Esophagus (tissue), 2 donors: Measurements from ENCODE around the gene SSR1. TPM values are rescaled to one million over a fixed set of nuclear protein-coding genes. Genes with fewer than 3 reads are reported as not detected.

Source experiments
- H3K27ac ChIP-seq, 2 donors: one replicate each; pipeline ENCODE4 v1.5.1; 2013; ENCODE audit warnings: low read depth in 2 of 2, mild to moderate bottlenecking in 2 of 2, inconsistent platforms in 1 of 2, low read length in 1 of 2, moderate library complexity in 1 of 2
- H3K27me3 ChIP-seq, 2 donors: one replicate each; pipeline ENCODE4 v1.6.1; 2013; ENCODE audit warnings: low read length in 2 of 2, control low read depth in 1 of 2, mild to moderate bottlenecking in 1 of 2; ENCODE audit not compliant: insufficient read depth in 2 of 2, control insufficient read depth in 1 of 2
- H3K36me3 ChIP-seq, 2 donors: one replicate each; pipeline ENCODE4 v1.6.1; 2013; ENCODE audit warnings: low read length in 1 of 2; ENCODE audit not compliant: control insufficient read depth in 2 of 2, insufficient read depth in 2 of 2
- H3K4me1 ChIP-seq, 2 donors: one replicate each; pipeline ENCODE4 v1.6.1; 2013; ENCODE audit warnings: low read length in 1 of 2; ENCODE audit not compliant: control insufficient read depth in 2 of 2, insufficient read depth in 2 of 2
- H3K4me3 ChIP-seq, 2 donors: one replicate each; pipeline ENCODE4 v1.5.1; 2013; ENCODE audit warnings: low read length in 2 of 2, mild to moderate bottlenecking in 2 of 2, low read depth in 1 of 2, moderate library complexity in 1 of 2
- H3K9me3 ChIP-seq, 2 donors: one replicate each; pipeline ENCODE4 v1.6.1; 2013; ENCODE audit warnings: mild to moderate bottlenecking in 2 of 2, low read depth in 1 of 2, low read length in 1 of 2, moderate library complexity in 1 of 2; ENCODE audit not compliant: control insufficient read depth in 2 of 2, insufficient read depth in 1 of 2
- WGBS, 2 donors: extraction: QIAGEN DNeasy Blood & Tissue Kit; methylation state at CpG; one replicate each; pipeline ENCODE4 v1.1.7; 2013; 5-methylcytosine and 5-hydroxymethylcytosine counted together
- polyA plus RNA-seq, 2 donors: library from polyadenylated mRNA; stranded (reverse); fragments of 200-250 nt; gene quantifications; one replicate each; pipeline ENCODE4 v1.2.3, GENCODE V29; 2013
- donor health status: healthy with polysubstance abuse.
- donor health status: Bipolar disorder and iron deficiency.

The SSR1 gene
- polyA plus RNA-seq, 2 donors, result 14.4 to 47.4 TPM

DNA sequence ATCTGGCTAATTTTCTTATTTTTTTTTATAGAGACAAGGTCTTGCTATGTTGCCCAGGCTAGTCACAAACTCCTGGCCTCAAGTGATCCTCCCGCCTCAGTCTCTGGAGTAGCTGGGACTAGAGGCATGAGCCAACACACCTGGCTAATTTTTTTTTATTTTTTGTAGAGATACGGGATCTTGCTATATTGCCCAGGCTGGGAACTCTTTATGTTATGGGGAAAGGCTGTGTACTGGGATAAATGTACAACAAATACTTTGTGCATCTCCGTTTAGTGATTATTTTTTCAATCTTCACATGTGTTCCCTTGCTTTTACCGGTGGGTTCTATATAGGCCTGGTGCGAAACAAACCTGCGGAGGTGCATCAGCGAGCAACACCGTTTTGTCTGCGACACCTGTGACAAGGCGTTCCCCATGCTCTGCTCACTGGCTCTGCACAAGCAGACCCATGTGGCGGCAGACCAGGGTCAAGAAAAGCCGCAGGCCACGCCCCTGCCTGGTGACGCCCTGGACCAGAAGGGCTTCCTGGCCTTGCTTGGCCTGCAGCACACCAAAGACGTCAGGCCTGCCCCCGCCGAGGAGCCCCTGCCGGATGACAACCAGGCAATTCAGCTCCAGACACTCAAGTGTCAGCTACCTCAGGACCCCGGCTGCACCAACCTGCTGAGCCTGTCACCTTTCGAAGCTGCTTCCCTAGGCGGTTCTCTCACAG is 84.2 kb downstream of the SSR1 start:
- Histone ChIP-seq H3K9me3 (no peaks in the 10 kb centered on the region), H3K4me1 (no peaks in the 10 kb centered on the region), H3K4me3 (no peak overlapping the region), H3K27me3 (no peaks in the 10 kb centered on the region), H3K27ac (no peak overlapping the region), H3K36me3 (peaks cover 8 to 56% of the 10 kb centered on the region in 2 donors)
- 93 to 94% methylated on average over 21 of the region's 21 CpGs for WGBS, 2 donors

DNA sequence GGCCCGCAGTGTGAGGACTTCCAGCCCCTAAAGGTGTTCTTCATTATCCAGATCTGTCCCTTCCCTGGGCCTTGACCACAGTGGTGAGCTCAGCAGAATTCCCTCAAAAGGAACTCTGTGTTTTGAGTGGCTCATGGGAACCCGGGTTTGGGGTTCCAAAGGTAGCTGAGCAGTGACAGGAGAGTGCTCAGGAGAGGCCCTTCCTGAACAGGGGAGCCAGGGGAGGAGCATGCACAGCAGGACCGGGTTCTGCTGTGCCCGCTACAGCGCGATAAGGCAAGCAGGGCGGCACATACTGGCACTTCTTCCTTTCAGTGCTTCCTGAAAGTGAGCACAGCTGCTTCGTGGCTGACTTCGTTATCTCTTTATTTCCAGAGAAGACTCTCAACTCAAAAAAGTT is 88.3 kb downstream of the SSR1 start:
- Histone ChIP-seq H3K4me1 (peaks cover 3% of the 10 kb centered on the region in 2 donors), H3K9me3 (no peaks in the 10 kb centered on the region), H3K36me3 (peaks cover 6 to 34% of the 10 kb centered on the region in 2 donors), H3K27me3 (no peaks in the 10 kb centered on the region), H3K27ac (no peak overlapping the region), H3K4me3 (no peak overlapping the region)
- 73 to 75% methylated on average over 9 of the region's 9 CpGs for WGBS, 2 donors

DNA sequence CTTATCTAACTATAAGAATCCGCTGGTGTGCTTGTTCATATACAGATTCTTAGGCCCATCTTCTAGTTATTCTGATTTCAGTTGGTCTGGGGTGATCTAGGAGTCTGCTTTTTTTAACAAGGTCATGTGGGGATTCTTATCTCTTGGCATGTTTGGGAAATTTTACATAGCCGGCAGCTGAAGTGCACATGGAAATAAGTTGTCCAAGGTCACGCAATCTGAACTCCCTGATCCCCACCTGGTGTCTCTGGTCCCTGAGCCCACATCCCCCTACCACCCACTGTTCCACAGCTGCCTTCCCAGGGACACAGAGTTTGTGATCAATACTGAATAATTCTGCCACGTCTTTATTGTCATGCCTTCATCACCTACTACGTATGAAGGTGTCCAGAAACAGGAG is 90.8 kb downstream of the SSR1 start:
- H3K27me3 ChIP-seq, result no peaks in the 10 kb centered on the region
- H3K9me3 ChIP-seq, result no peaks in the 10 kb centered on the region
- peaks cover 3 to 26% of the 10 kb centered on the region in 2 donors for H3K36me3 ChIP-seq
- no peak overlapping the region for H3K27ac ChIP-seq
- peaks cover 4 to 10% of the 10 kb centered on the region in 2 donors for H3K4me1 ChIP-seq
- 82 to 92% methylated on average over 5 of the region's 5 CpGs for WGBS, 2 donors
- H3K4me3 ChIP-seq, result no peak overlapping the region

DNA sequence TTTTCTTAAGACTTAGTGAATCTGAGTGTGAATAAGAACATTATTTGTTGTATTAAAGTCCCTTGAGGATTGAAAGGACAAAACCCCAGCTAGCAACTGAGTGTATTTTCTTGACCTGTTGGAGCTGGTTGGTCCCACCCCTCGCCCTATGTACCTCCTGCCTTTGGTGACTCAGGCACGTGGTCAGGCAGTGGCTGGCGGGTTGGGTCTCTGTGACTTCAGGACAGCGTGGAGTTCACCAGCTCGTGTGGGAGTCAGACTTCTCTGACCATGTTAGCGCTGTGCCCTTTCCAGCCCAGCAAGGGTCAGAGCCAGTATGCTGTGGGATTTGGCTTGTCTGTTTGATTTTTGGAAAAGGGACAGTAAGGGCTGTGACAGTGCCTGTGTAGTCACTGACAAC is 93.7 kb downstream of the SSR1 start:
- Histone ChIP-seq H3K4me1 (peaks cover 4 to 18% of the 10 kb centered on the region in 2 donors), H3K4me3 (no peak overlapping the region), H3K9me3 (no peaks in the 10 kb centered on the region), H3K36me3 (peaks cover 3 to 13% of the 10 kb centered on the region in 2 donors), H3K27ac (peak overlapping the region; percentile 26 to 70), H3K27me3 (no peaks in the 10 kb centered on the region)
- 61 to 62% methylated on average over 6 of the region's 6 CpGs for WGBS, 2 donors

DNA sequence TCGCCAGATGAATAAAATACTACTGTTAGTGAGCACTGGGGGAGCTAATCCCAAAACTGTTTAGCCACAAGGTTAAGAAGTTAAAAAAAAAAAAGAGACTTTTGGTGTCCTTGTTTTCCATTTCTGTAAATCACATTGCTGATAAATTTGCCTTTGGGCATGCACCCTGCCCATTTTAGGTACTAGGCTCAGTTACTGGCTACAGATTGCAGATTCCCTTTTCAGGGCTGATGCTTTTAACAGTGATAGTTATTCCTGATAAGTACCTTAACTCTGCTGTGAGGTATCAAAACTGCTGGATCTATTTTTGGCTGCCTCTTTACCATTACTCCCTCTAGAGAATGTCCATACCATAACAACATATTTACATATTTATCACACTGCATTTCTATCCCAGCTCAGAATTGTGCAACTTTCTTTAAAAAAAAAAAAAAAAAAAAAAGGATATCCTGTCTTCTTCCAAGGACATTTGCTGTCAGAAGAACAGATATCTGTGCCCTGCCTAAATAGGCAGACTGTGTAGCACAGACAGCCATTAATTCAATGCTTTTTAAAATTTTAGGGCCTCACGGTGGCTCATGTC is 94.5 kb downstream of the SSR1 start:
- Histone ChIP-seq H3K4me1 (peaks cover 4 to 18% of the 10 kb centered on the region in 2 donors), H3K27ac (peak overlapping the region in 1 of 2 donors; percentile 68), H3K4me3 (no peak overlapping the region), H3K36me3 (peaks cover 10 to 19% of the 10 kb centered on the region in 2 donors), H3K9me3 (no peaks in the 10 kb centered on the region), H3K27me3 (no peaks in the 10 kb centered on the region)
- whole genome bisulfite sequencing, 2 donors, result 72 to 82% methylated on average over 2 of the region's 2 CpGs

Other genes with a start within 250 kb of the SSR1 start
- gene RREB1, start 205.2 kb downstream of the SSR1 start, polyA plus RNA-seq, result 10 to 100 TPM; 13.0 to 19.7 TPM
- under 1 TPM; 0.02 TPM for gene CAGE1, start 76.5 kb upstream of the SSR1 start, polyA plus RNA-seq
- 10 to 100 TPM; 10.2 to 13.5 TPM for gene RIOK1, start 76.6 kb upstream of the SSR1 start, polyA plus RNA-seq
- 100 to 1,000 TPM; 182 to 349 TPM for gene DSP, start 228.5 kb upstream of the SSR1 start, polyA plus RNA-seq